ENCODE data around the gene C8A.

DNA sequence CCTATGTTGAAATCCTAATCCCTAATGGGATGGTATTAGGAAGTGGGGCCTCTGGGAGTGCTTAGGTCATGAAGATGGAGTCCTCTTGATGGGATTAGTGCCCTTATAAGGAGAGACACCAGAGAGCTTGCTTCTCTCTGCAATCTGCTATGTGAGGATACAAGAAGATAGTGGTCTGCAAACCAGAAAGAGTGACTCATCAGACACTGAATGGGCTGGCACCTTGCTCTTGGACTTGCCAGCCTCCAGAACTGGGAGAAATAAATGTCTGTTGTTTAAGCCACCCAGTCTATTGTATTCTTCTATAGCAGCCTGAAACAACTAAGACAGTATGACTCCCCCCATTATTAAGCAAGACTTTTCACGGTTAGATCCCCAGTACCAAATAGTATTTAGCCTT lies 67.9 kb downstream of the C8A start:
- TF ChIP-seq, protein P1, sequence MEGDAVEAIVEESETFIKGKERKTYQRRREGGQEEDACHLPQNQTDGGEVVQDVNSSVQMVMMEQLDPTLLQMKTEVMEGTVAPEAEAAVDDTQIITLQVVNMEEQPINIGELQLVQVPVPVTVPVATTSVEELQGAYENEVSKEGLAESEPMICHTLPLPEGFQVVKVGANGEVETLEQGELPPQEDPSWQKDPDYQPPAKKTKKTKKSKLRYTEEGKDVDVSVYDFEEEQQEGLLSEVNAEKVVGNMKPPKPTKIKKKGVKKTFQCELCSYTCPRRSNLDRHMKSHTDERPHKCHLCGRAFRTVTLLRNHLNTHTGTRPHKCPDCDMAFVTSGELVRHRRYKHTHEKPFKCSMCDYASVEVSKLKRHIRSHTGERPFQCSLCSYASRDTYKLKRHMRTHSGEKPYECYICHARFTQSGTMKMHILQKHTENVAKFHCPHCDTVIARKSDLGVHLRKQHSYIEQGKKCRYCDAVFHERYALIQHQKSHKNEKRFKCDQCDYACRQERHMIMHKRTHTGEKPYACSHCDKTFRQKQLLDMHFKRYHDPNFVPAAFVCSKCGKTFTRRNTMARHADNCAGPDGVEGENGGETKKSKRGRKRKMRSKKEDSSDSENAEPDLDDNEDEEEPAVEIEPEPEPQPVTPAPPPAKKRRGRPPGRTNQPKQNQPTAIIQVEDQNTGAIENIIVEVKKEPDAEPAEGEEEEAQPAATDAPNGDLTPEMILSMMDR (IDR thresholded peaks at IDR 0.05), result no peak
- TF ChIP-seq TCF7 (CRISPR knock-in tag; IDR thresholded peaks at IDR 0.05; ENCODE audit: low read depth) (no peak), TEAD1 (CRISPR knock-in tag; IDR thresholded peaks at IDR 0.05) (no peak), CREB1 (CRISPR knock-in tag; IDR thresholded peaks at IDR 0.05) (no peak), ZNF396 (CRISPR knock-in tag; IDR thresholded peaks at IDR 0.05; ENCODE audit: borderline replicate concordance) (no peak), JUN (CRISPR knock-in tag; IDR thresholded peaks at IDR 0.05) (no peak), NR3C1 (CRISPR knock-in tag; conservative IDR thresholded peaks at IDR 0.05; ENCODE audit: low read depth) (no peak), SP1 (CRISPR knock-in tag; conservative IDR thresholded peaks at IDR 0.05) (no peak), SMAD4 (CRISPR knock-in tag; IDR thresholded peaks at IDR 0.05) (no peak), FOXK1 (CRISPR knock-in tag; IDR thresholded peaks at IDR 0.05) (no peak)
- TF ChIP-seq, protein P2, sequence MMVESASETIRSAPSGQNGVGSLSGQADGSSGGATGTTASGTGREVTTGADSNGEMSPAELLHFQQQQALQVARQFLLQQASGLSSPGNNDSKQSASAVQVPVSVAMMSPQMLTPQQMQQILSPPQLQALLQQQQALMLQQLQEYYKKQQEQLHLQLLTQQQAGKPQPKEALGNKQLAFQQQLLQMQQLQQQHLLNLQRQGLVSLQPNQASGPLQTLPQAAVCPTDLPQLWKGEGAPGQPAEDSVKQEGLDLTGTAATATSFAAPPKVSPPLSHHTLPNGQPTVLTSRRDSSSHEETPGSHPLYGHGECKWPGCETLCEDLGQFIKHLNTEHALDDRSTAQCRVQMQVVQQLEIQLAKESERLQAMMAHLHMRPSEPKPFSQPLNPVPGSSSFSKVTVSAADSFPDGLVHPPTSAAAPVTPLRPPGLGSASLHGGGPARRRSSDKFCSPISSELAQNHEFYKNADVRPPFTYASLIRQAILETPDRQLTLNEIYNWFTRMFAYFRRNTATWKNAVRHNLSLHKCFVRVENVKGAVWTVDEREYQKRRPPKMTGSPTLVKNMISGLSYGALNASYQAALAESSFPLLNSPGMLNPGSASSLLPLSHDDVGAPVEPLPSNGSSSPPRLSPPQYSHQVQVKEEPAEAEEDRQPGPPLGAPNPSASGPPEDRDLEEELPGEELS (CRISPR knock-in tag; IDR thresholded peaks at IDR 0.05), result no peak
- TF ChIP-seq, protein P3, sequence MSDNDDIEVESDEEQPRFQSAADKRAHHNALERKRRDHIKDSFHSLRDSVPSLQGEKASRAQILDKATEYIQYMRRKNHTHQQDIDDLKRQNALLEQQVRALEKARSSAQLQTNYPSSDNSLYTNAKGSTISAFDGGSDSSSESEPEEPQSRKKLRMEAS (CRISPR knock-in tag; IDR thresholded peaks at IDR 0.05), result no peak
- TF ChIP-seq, protein P4, sequence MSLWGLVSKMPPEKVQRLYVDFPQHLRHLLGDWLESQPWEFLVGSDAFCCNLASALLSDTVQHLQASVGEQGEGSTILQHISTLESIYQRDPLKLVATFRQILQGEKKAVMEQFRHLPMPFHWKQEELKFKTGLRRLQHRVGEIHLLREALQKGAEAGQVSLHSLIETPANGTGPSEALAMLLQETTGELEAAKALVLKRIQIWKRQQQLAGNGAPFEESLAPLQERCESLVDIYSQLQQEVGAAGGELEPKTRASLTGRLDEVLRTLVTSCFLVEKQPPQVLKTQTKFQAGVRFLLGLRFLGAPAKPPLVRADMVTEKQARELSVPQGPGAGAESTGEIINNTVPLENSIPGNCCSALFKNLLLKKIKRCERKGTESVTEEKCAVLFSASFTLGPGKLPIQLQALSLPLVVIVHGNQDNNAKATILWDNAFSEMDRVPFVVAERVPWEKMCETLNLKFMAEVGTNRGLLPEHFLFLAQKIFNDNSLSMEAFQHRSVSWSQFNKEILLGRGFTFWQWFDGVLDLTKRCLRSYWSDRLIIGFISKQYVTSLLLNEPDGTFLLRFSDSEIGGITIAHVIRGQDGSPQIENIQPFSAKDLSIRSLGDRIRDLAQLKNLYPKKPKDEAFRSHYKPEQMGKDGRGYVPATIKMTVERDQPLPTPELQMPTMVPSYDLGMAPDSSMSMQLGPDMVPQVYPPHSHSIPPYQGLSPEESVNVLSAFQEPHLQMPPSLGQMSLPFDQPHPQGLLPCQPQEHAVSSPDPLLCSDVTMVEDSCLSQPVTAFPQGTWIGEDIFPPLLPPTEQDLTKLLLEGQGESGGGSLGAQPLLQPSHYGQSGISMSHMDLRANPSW (CRISPR knock-in tag; conservative IDR thresholded peaks at IDR 0.05; ENCODE audit: low read depth), result no peak
